22Rv1 (cell line): ENCODE results near the gene MTFMT.

Experiments used
- ZFX ChIP-seq: fragments of 450-650 bp; IDR thresholded peaks from 2 replicates; pipeline ENCODE4 v1.6.1; 2017; ENCODE audit warnings: antibody characterized with exemption, borderline replicate concordance
- TF ChIP-seq, protein P1 (sequence below): fragments of 450-650 bp; IDR thresholded peaks from 2 replicates; pipeline ENCODE4 v1.5.1; 2017; ENCODE audit warnings: mild to moderate bottlenecking

DNA sequence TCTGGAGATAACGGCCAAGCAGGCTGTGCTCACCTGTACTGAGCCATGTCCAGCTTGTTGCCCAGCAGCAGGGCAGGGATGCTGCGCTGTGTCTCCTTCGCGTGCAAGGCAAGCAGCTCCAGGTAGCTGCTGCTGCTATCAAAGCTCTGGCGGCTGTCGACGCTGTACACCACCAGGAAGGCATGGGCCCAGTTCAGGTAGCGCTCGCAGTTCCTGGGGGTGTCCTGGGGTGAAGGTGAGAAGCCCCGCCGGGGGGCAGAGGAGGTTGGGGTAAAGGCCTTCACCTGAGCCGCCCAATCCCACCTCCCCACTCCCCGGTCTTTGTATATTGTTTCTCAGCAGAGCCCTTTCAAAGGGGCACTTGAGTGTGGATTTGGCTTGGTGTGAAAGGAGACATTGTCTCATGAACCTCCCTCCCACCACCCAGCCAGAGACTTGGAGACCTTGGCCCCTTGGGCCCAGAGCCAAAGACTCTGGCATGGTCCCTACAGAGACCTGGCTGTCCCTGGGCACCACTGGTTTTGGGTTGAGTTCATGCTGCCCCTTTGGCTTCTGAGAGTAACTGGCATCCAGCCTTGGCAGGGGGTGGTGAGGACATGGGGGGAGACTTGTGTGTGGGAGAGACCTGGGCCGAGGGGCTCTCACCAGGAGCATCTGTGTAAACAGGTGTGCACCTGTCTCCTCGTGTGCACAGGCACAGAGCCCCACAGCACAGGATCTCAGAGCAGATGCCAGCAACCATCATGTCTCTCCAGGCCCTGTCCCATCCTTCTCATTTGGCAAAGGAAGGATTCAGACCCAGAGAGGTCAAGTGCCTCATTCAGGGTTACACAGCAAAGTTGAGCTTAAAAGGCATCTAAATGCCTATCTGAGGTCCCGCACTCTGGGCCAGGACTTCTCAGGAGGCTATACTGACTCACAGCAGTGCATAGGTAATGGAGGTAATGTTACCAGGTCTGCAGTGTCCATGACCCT is 29.2 kb upstream of the MTFMT start:
- TF ChIP-seq, protein P1, sequence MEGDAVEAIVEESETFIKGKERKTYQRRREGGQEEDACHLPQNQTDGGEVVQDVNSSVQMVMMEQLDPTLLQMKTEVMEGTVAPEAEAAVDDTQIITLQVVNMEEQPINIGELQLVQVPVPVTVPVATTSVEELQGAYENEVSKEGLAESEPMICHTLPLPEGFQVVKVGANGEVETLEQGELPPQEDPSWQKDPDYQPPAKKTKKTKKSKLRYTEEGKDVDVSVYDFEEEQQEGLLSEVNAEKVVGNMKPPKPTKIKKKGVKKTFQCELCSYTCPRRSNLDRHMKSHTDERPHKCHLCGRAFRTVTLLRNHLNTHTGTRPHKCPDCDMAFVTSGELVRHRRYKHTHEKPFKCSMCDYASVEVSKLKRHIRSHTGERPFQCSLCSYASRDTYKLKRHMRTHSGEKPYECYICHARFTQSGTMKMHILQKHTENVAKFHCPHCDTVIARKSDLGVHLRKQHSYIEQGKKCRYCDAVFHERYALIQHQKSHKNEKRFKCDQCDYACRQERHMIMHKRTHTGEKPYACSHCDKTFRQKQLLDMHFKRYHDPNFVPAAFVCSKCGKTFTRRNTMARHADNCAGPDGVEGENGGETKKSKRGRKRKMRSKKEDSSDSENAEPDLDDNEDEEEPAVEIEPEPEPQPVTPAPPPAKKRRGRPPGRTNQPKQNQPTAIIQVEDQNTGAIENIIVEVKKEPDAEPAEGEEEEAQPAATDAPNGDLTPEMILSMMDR, result no peak
- TF ChIP-seq ZFX, result no peak
